Measurements from ENCODE around the gene ARHGEF6. TPM values are rescaled to one million over a fixed set of nuclear protein-coding genes. Genes with fewer than 3 reads are reported as not detected.

ARHGEF6 gene
- total RNA-seq, 1 experiment from 2014 or later, result 5.1 TPM

- DNase-seq (ENCODE audit: low spot score) (no peak), ATAC-seq (no peak)
- Mint-ChIP-seq H3K36me3 (no peaks in the 10 kb centered on the region), H3K27ac (no peak overlapping the region), H3K4me1 (peaks cover 5% of the 10 kb centered on the region), H3K27me3 (ENCODE audit: low read depth) (peaks cover 3% of the 10 kb centered on the region), H3K4me3 (no peak overlapping the region), H3K9me3 (peaks cover 16% of the 10 kb centered on the region)
- POLR2A ChIA-PET, result no interaction called here
- CTCF ChIA-PET, result no interaction called here
- TF ChIP-seq MLX (CRISPR knock-in tag; IDR thresholded peaks at IDR 0.05) (no peak), ZNF416 (CRISPR knock-in tag; IDR thresholded peaks at IDR 0.05) (no peak)
These were observed 118.6 kb downstream of the ARHGEF6 start for GRCh38 chrX:136662104-136662503.

GRCh38 chrX:136660896-136661295 is 119.8 kb downstream of the ARHGEF6 start:
- POLR2A ChIA-PET, result no interaction called here
- peaks cover 16% of the 10 kb centered on the region for H3K9me3 Mint-ChIP-seq

More at GRCh38 chrX:136660896-136661295, 119.8 kb downstream of the ARHGEF6 start:
- TF ChIP-seq STAT6 (CRISPR knock-in tag; conservative IDR thresholded peaks at IDR 0.05; ENCODE audit: low read depth) (no peak), PREB (CRISPR knock-in tag; IDR thresholded peaks at IDR 0.05; ENCODE audit: borderline replicate concordance) (no peak), TEAD4 (CRISPR knock-in tag; IDR thresholded peaks at IDR 0.05) (no peak), MAX (CRISPR knock-in tag; IDR thresholded peaks at IDR 0.05) (no peak), ZNF121 (CRISPR knock-in tag; IDR thresholded peaks at IDR 0.05) (no peak), CREB1 (CRISPR knock-in tag; IDR thresholded peaks at IDR 0.05) (no peak), ATF6 (CRISPR knock-in tag; IDR thresholded peaks at IDR 0.05) (no peak), KAT7 (CRISPR knock-in tag; IDR thresholded peaks at IDR 0.05; ENCODE audit: borderline replicate concordance) (no peak), IRF1 (CRISPR knock-in tag; IDR thresholded peaks at IDR 0.05) (no peak), ZNF396 (CRISPR knock-in tag; IDR thresholded peaks at IDR 0.05; ENCODE audit: borderline replicate concordance) (no peak), ZNF263 (CRISPR knock-in tag; IDR thresholded peaks at IDR 0.05; ENCODE audit: low read depth) (no peak), JAZF1 (CRISPR knock-in tag; IDR thresholded peaks at IDR 0.05) (no peak), ZNF416 (CRISPR knock-in tag; IDR thresholded peaks at IDR 0.05) (no peak), TP53 (CRISPR knock-in tag; IDR thresholded peaks at IDR 0.05) (no peak), OVOL2 (CRISPR knock-in tag; IDR thresholded peaks at IDR 0.05; ENCODE audit: borderline replicate concordance) (no peak), ZNF425 (CRISPR knock-in tag; conservative IDR thresholded peaks at IDR 0.05) (no peak), NR3C1 (CRISPR knock-in tag; conservative IDR thresholded peaks at IDR 0.05; ENCODE audit: low read depth) (no peak)
- CTCF ChIA-PET, result no interaction called here
- peaks cover 3% of the 10 kb centered on the region for H3K27me3 Mint-ChIP-seq (ENCODE audit: low read depth)
- no peak overlapping the region for H3K27ac Mint-ChIP-seq
- H3K4me3 Mint-ChIP-seq, result no peak overlapping the region
- ATAC-seq, result no peak
- DNase-seq (ENCODE audit: low spot score), result no peak
- H3K4me1 Mint-ChIP-seq, result peaks cover 8% of the 10 kb centered on the region
- H3K36me3 Mint-ChIP-seq, result no peaks in the 10 kb centered on the region

All from WTC11 (cell line).